ENCODE data around the gene PCBP1. TPM values are rescaled to one million over a fixed set of nuclear protein-coding genes. Genes with fewer than 3 reads are reported as not detected.

The PCBP1 gene
- total and polyA plus RNA-seq, 9 of the 15 experiments (the other 6 are each of a cell fraction or from before 2014, with no cell fraction given): 19.2 to 407 (median 78.1) TPM

DNA sequence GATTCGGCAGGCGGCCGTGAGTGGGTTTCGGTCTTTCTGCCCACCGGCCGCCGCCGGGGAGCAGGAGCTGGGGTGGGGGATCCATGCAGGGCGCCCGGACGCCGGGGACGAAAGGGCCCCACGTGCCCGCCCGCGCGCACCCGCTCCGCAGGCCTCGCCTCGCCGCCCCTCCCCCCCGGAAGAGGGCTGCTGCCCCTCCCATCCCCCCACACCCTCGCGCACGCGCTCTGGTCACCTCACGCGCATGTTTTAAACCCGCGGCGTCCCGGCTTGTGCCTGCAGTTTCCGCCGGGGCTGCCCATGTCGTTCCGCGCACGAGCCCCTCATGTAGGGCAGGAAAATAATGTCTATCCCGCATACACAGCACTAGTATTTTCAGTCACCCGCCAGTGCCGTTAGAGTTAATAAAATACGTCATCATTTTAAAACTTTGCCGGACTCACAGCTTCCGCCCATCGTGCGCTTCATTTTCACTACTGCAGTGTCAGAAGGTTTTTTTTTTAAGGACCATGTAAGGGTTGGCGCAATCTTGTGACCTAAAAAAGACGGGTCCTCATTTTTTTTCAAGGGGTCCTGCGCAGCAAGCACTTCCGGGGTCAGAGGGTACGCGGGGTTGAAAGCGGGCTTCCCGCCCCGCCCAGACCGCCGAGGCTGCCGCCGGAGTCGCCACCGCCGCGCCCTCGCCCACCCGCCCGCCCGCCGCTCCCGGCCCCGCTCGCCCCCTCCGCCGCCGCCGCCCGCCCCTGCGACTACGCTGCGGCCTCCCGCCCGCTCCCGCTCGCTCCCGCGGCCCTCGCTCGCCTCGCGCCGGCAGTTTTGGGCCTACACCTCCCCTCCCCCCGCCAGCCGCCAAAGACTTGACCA, at the start of gene PCBP1 (continued):
- TF ChIP-seq ZBTB26 (CRISPR knock-in tag; IDR thresholded peaks at IDR 0.05) (peak; percentile 44; the same call in 1 of the 2 replicates), NUFIP1 (IDR thresholded peaks at IDR 0.05; ENCODE audit: partially characterized antibody) (no peak), CBFB (CRISPR knock-in tag; IDR thresholded peaks at IDR 0.05) (no peak), ZNF431 (CRISPR knock-in tag; IDR thresholded peaks at IDR 0.05) (no peak; the same call in 1 of the 2 replicates), STAT5A (IDR thresholded peaks at IDR 0.05; ENCODE audit: borderline replicate concordance, low read length) (no peak), SOX6 (IDR thresholded peaks at IDR 0.05) (no peak; the same call in 1 of the 2 replicates), ATF4 (CRISPR knock-in tag; IDR thresholded peaks at IDR 0.05) (no peak), PCBP2 (IDR thresholded peaks at IDR 0.05; ENCODE audit: low read depth, low read length, poor library complexity, severe bottlenecking) (peak; percentile 70), TCFL5 (CRISPR knock-in tag; conservative IDR thresholded peaks at IDR 0.05) (no peak), MAFF (IDR thresholded peaks at IDR 0.05; ENCODE audit: low read length) (no peak), ZNF75A (CRISPR knock-in tag; IDR thresholded peaks at IDR 0.05) (no peak), STAT5B (CRISPR knock-in tag; IDR thresholded peaks at IDR 0.05) (no peak), ZNF655 (CRISPR knock-in tag; IDR thresholded peaks at IDR 0.05) (no peak), HNRNPL (IDR thresholded peaks at IDR 0.05; ENCODE audit: low read depth, low read length) (peak; percentile 81), ZNF354B (CRISPR knock-in tag; IDR thresholded peaks at IDR 0.05) (no peak), ZNF232 (CRISPR knock-in tag; IDR thresholded peaks at IDR 0.05) (no peak), HDAC3 (IDR thresholded peaks at IDR 0.05; ENCODE audit: borderline replicate concordance, partially characterized antibody) (no peak), SUPT5H (IDR thresholded peaks at IDR 0.05) (peak; percentile 23), TCF7 (IDR thresholded peaks at IDR 0.05; ENCODE audit: borderline replicate concordance) (no peak), ZC3H4 (CRISPR knock-in tag; IDR thresholded peaks at IDR 0.05; ENCODE audit: borderline replicate concordance) (0 out of 2 replicates have a peak, but pooled peaks have one; percentile 54), HMGN3 (IDR thresholded peaks at IDR 0.05; ENCODE audit: borderline replicate concordance, extremely low read depth, insufficient read length, low read depth, low read length) (peak; percentile 33), HNRNPUL1 (IDR thresholded peaks at IDR 0.05; ENCODE audit: low read length) (no peak), GATA2 (CRISPR knock-in tag; IDR thresholded peaks at IDR 0.05) (no peak)
- TF ChIP-seq, protein P1, sequence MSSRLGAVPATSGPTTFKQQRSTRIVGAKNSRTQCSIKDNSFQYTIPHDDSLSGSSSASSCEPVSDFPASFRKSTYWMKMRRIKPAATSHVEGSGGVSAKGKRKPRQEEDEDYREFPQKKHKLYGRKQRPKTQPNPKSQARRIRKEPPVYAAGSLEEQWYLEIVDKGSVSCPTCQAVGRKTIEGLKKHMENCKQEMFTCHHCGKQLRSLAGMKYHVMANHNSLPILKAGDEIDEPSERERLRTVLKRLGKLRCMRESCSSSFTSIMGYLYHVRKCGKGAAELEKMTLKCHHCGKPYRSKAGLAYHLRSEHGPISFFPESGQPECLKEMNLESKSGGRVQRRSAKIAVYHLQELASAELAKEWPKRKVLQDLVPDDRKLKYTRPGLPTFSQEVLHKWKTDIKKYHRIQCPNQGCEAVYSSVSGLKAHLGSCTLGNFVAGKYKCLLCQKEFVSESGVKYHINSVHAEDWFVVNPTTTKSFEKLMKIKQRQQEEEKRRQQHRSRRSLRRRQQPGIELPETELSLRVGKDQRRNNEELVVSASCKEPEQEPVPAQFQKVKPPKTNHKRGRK (tag; IDR thresholded peaks at IDR 0.05): no peak

Measured in K562 (cell line).